ENCODE data around the gene NUP42.
"Not testable (repeated sequence)": the region's sequence is repeated elsewhere in the genome, so short reads cannot be mapped to it uniquely, and the experiment has no call there.

Gene NUP42

GRCh38 chr7:23205577-23205908 is 23.7 kb downstream of the NUP42 start:
- no peak for DNase-seq

- DNase-seq: no peak
These were observed 24.3 kb downstream of the NUP42 start for GRCh38 chr7:23205909-23206767.

- DNase-seq: no peak
These were observed 25.2 kb downstream of the NUP42 start for GRCh38 chr7:23207021-23207420.

- DNase-seq: no peak
These were observed 26.0 kb downstream of the NUP42 start for GRCh38 chr7:23207884-23208283.

- no peak for DNase-seq
These were observed 26.5 kb downstream of the NUP42 start for GRCh38 chr7:23208316-23208715.

GRCh38 chr7:23210506-23210905 is 28.7 kb downstream of the NUP42 start:
- no peak for DNase-seq

GRCh38 chr7:23211589-23211988 is 29.7 kb downstream of the NUP42 start:
- no peak for DNase-seq

GRCh38 chr7:23212395-23212794 is 30.5 kb downstream of the NUP42 start:
- no peak for DNase-seq

GRCh38 chr7:23212841-23213240 is 31.0 kb downstream of the NUP42 start:
- DNase-seq: no peak

GRCh38 chr7:23213755-23214154 is 31.9 kb downstream of the NUP42 start:
- DNase-seq: no peak

- no peak for DNase-seq
These were observed 32.6 kb downstream of the NUP42 start for GRCh38 chr7:23214423-23214822.

- DNase-seq: no peak
These were observed 33.1 kb downstream of the NUP42 start for GRCh38 chr7:23214938-23215337.

- no peak for DNase-seq
These were observed 34.2 kb downstream of the NUP42 start for GRCh38 chr7:23216021-23216420.

GRCh38 chr7:23218196-23218595 is 36.3 kb downstream of the NUP42 start:
- DNase-seq: no peak

GRCh38 chr7:23220690-23221305 is 39.0 kb downstream of the NUP42 start:
- DNase-seq: no peak

GRCh38 chr7:23222439-23223030 is 40.7 kb downstream of the NUP42 start:
- DNase-seq: no peak

GRCh38 chr7:23224364-23224763 is 42.5 kb downstream of the NUP42 start:
- DNase-seq: not testable (repeated sequence)

GRCh38 chr7:23226844-23227450 is 45.1 kb downstream of the NUP42 start:
- no peak for DNase-seq

GRCh38 chr7:23228412-23228811 is 46.6 kb downstream of the NUP42 start:
- DNase-seq: no peak

GRCh38 chr7:23230641-23231101 is 48.8 kb downstream of the NUP42 start:
- DNase-seq: no peak

- DNase-seq: no peak
These were observed 51.1 kb downstream of the NUP42 start for GRCh38 chr7:23232966-23233365.

- no peak for DNase-seq
These were observed 52.9 kb downstream of the NUP42 start for GRCh38 chr7:23234569-23235296.

GRCh38 chr7:23235813-23236221 is 54.0 kb downstream of the NUP42 start:
- DNase-seq: no peak

All from stimulated activated naive CD4-positive, alpha-beta T cell treated with Interleukin-2 at 50 U/mL for 16 hours (primary cell).